ENCODE results near the gene MYL9. TPM values are rescaled to one million over a fixed set of nuclear protein-coding genes. Genes with fewer than 3 reads are reported as not detected.
A peak's percentile ranks its signal among the peaks of the same experiment; 100 is the strongest.

Gene MYL9
- total RNA-seq, 6 donors from 2014 or later, result 79.6 to 425 (median 169) TPM

GRCh38 chr20:36571564-36572504 is 30.5 kb downstream of the MYL9 start:
- Histone ChIP-seq H3K27me3 (no peaks in the 10 kb centered on the region), H3K9me3 (no peaks in the 10 kb centered on the region), H3K4me1 (peaks cover 19 to 37% (median 23%) of the 10 kb centered on the region in 4 donors), H3K4me3 (peak overlapping the region in 1 of 4 donors; percentile 83), H3K36me3 (no peaks in the 10 kb centered on the region), H3K27ac (peak overlapping the region; percentile 88 to 93 (median 90))
- ATAC-seq (ENCODE audit: low FRiP score in 2 of 2) (no peak), DNase-seq (no peak)
- 69 to 72% methylated on average over 17 of the region's 17 CpGs for WGBS, 2 donors
- no peak for TF ChIP-seq POLR2A (IDR thresholded peaks at IDR 0.05)

GRCh38 chr20:36572701-36573102 is 31.4 kb downstream of the MYL9 start:
- ATAC-seq (ENCODE audit: low FRiP score in 2 of 2), result peak; percentile 27 to 29
- H3K4me1 ChIP-seq, result peaks cover 19 to 37% (median 23%) of the 10 kb centered on the region in 4 donors
- TF ChIP-seq EP300 (IDR thresholded peaks at IDR 0.05), result no peak
- WGBS, 2 donors, result 14 to 19% methylated on average over 15 to 17 of the region's 20 CpGs
- H3K9me3 ChIP-seq, result no peaks in the 10 kb centered on the region
- peak overlapping the region; percentile 88 to 93 (median 90) for H3K27ac ChIP-seq
- H3K27me3 ChIP-seq, result no peaks in the 10 kb centered on the region
- peak overlapping the region in 3 of 4 donors; percentile 61 to 90 (median 83) for H3K4me3 ChIP-seq
- peak in 1 of 2 donors; percentile 40 for DNase-seq
- H3K36me3 ChIP-seq, result no peaks in the 10 kb centered on the region

GRCh38 chr20:36573103-36573797 is 31.9 kb downstream of the MYL9 start, which contains the start of gene TGIF2:
TGIF2 (plus strand) TSS chr20:36573597; CDS start chr20:36578775, 5,178 bp downstream.
- DNase-seq, result peak; percentile 91 to 96

GRCh38 chr20:36573798-36574365 is 32.6 kb downstream of the MYL9 start:
- DNase-seq (peak; percentile 51 to 91), ATAC-seq (ENCODE audit: low FRiP score in 2 of 2) (peak in 1 of 2 donors; percentile 58)
- peaks cover 0 to 3% (median 1%) of the 10 kb centered on the region in 4 donors for H3K36me3 ChIP-seq
- no peaks in the 10 kb centered on the region for H3K9me3 ChIP-seq
- 0% methylated on average over 2 of the region's 53 CpGs; no CpG with 5 or more reads in 1 of the 2 donors for WGBS, 2 donors
- H3K27me3 ChIP-seq, result no peaks in the 10 kb centered on the region
- H3K4me1 ChIP-seq, result peaks cover 19 to 37% (median 23%) of the 10 kb centered on the region in 4 donors
- TF ChIP-seq POLR2A (IDR thresholded peaks at IDR 0.05), result peak in 1 of 4 donors; percentile 1
- TF ChIP-seq CTCF (IDR thresholded peaks at IDR 0.05), result no peak
- no peak for TF ChIP-seq EP300 (IDR thresholded peaks at IDR 0.05)
- peak overlapping the region; percentile 88 to 93 (median 90) for H3K27ac ChIP-seq
- H3K4me3 ChIP-seq, result peak overlapping the region; percentile 61 to 90 (median 80)

More at GRCh38 chr20:36573103-36573797, 31.9 kb downstream of the MYL9 start, which contains the start of gene TGIF2:
- peak; percentile 87 to 92 for ATAC-seq (ENCODE audit: low FRiP score in 2 of 2)
- TF ChIP-seq CTCF (IDR thresholded peaks at IDR 0.05), result no peak
- TF ChIP-seq EP300 (IDR thresholded peaks at IDR 0.05), result no peak
- TF ChIP-seq POLR2AphosphoS5 (IDR thresholded peaks at IDR 0.05), result peak; percentile 28 to 62
- peak in 3 of 4 donors; percentile 44 to 75 (median 46) for TF ChIP-seq POLR2A (IDR thresholded peaks at IDR 0.05)
- peak within 1 kb of the TSS; percentile 88 to 93 (median 90) for H3K27ac ChIP-seq
- WGBS, 2 donors, result 0 to 2% methylated on average over 1 to 36 of the region's 80 CpGs
- H3K4me1 ChIP-seq, result peaks cover 19 to 37% (median 23%) of the 10 kb centered on the region in 4 donors
- H3K4me3 ChIP-seq, result peak within 1 kb of the TSS; percentile 61 to 90 (median 80)
- no peaks in the 10 kb centered on the region for H3K9me3 ChIP-seq
- H3K36me3 ChIP-seq, result no peaks in the 10 kb centered on the region
- no peaks in the 10 kb centered on the region for H3K27me3 ChIP-seq

- Histone ChIP-seq H3K4me3 (peak overlapping the region; percentile 61 to 90 (median 80)), H3K36me3 (peaks cover 0 to 9% (median 7%) of the 10 kb centered on the region in 4 donors), H3K4me1 (peaks cover 19 to 37% (median 23%) of the 10 kb centered on the region in 4 donors), H3K27ac (peak overlapping the region; percentile 88 to 93 (median 90)), H3K27me3 (no peaks in the 10 kb centered on the region), H3K9me3 (no peaks in the 10 kb centered on the region)
- DNase-seq (peak; percentile 49 to 91), ATAC-seq (ENCODE audit: low FRiP score in 2 of 2) (peak; percentile 24 to 58)
- WGBS, 2 donors, result 0 to 1% methylated on average over 21 to 54 of the region's 69 CpGs
- peak in 1 of 4 donors; percentile 59 for TF ChIP-seq POLR2A (IDR thresholded peaks at IDR 0.05)
- TF ChIP-seq EP300 (IDR thresholded peaks at IDR 0.05), result no peak
- peak in 1 of 2 donors; percentile 21 for TF ChIP-seq POLR2AphosphoS5 (IDR thresholded peaks at IDR 0.05)
- peak in 1 of 6 experiments; percentile 21 for TF ChIP-seq CTCF (IDR thresholded peaks at IDR 0.05)
Observed at GRCh38 chr20:36574366-36575135, 33.2 kb downstream of the MYL9 start.
